HepG2 (cell line): ENCODE results near the gene POLRMT. TPM values are rescaled to one million over a fixed set of nuclear protein-coding genes. Genes with fewer than 3 reads are reported as not detected.
A peak's percentile ranks its signal among the peaks of the same experiment; 100 is the strongest.

Experiments
- ATAC-seq: fragments of 200-7000 bp; cut with Tn5 transposase; 3 replicates; pipeline ENCODE4 v1.9.1; 2020; ENCODE audit warnings: mild to moderate bottlenecking, moderate library complexity
- BruUV-seq: library from RNA; stranded (reverse); fragments of 400-500 nt; replicated peaks from 2 replicates; lab custom pipeline; 2021; lab: Mats Ljungman, UMichigan
- CTCF ChIA-PET: fragments of 300-600 bp; formaldehyde crosslinking; extraction: SDS; loops from one replicate; lab custom pipeline; 2021; ENCODE audit warnings: low total read pairs, inconsistent platforms, low intra/inter-chr PET ratio; lab: Yijun Ruan, JAX
- POLR2A ChIA-PET: fragments of 350-600 bp; sonication (Branson Sonifier 250); formaldehyde crosslinking; loops from one replicate; lab custom pipeline; 2020; ENCODE audit warnings: antibody characterized with exemption, inconsistent platforms; lab: Yijun Ruan, JAX
- DNase-seq: peaks from one replicate; pipeline ENCODE4 v3.0.0-alpha.2; 2015; ENCODE audit warnings: low spot score
- FAIRE-seq: peaks from 3 replicates; lab custom pipeline; 2011; peaks lifted over from hg19 to GRCh38; lab: Jason Lieb, UNC
- H2AFZ ChIP-seq: one replicate; pipeline ENCODE4 v1.6.1; 2011; ENCODE audit warnings: low read length, inconsistent platforms
- H3K27ac ChIP-seq: fragments of 300-600 bp; 3 replicates; pipeline ENCODE4 v1.8.0; 2011; ENCODE audit warnings: mixed run types, mild to moderate bottlenecking, mixed read lengths, low read length, inconsistent platforms; ENCODE audit not compliant: insufficient read depth; ENCODE audit errors: extremely low read length
- H3K27me3 ChIP-seq, 2 experiments: fragments of 200-600 bp in 1 of 2; 2 replicates in 1 of 2; 3 replicates in 1 of 2; pipeline versions ENCODE4 v1.6.0 to v1.8.0; 2011; ENCODE audit warnings: low read length in 2 of 2, mild to moderate bottlenecking in 2 of 2, moderate library complexity in 2 of 2, inconsistent platforms in 1 of 2; ENCODE audit not compliant: insufficient read depth in 2 of 2, control insufficient read depth in 1 of 2
- H3K36me3 ChIP-seq, 2 experiments: fragments of 200-600 bp in 1 of 2; replicated peaks in 1 of 2; 2 replicates in 1 of 2; 3 replicates in 1 of 2; pipeline versions ENCODE4 v1.5.1 to v1.8.0; 2011; ENCODE audit warnings: low read length in 2 of 2, inconsistent platforms in 1 of 2; ENCODE audit not compliant: insufficient read depth in 2 of 2, control insufficient read depth in 1 of 2
- H3K4me1 ChIP-seq: 2 replicates; pipeline ENCODE4 v1.5.1; 2012; ENCODE audit warnings: low read length, inconsistent platforms; ENCODE audit not compliant: insufficient read depth
- H3K4me2 ChIP-seq: 2 replicates; pipeline ENCODE4 v1.6.0; 2011; ENCODE audit warnings: low read depth, low read length, inconsistent platforms
- H3K4me3 ChIP-seq, 3 experiments: fragments of 200-600 bp in 1 of 3; sonication (generic), shearing (Covaris generic) in 1 of 3; replicated peaks in 1 of 3; 2 replicates each; pipeline ENCODE4 v1.5.1; 2011 to 2016; ENCODE audit warnings: low read length in 3 of 3, inconsistent platforms in 2 of 3, low read depth in 2 of 3, mild to moderate bottlenecking in 2 of 3, control low read depth in 1 of 3, mixed read lengths in 1 of 3; ENCODE audit not compliant: insufficient read depth in 1 of 3
- H3K79me2 ChIP-seq: one replicate; pipeline ENCODE4 v1.6.1; 2011; ENCODE audit warnings: low read length, inconsistent platforms; ENCODE audit not compliant: insufficient read depth
- H3K9ac ChIP-seq: 2 replicates; pipeline ENCODE4 v1.6.0; 2011; ENCODE audit warnings: mild to moderate bottlenecking, low read depth, low read length, inconsistent platforms; ENCODE audit not compliant: insufficient read depth
- H3K9me3 ChIP-seq: 2 replicates; pipeline ENCODE4 v1.5.1; 2012; ENCODE audit warnings: mild to moderate bottlenecking, low read length
- H4K20me1 ChIP-seq: 2 replicates; pipeline ENCODE4 v1.6.0; 2011; ENCODE audit warnings: inconsistent platforms, mild to moderate bottlenecking, low read length, moderate library complexity; ENCODE audit not compliant: insufficient read depth
- HNF1A ChIP-seq, 2 experiments: sonication (generic) in 1 of 2; formaldehyde crosslinking in 1 of 2; IDR thresholded peaks; 2 replicates each; pipeline versions ENCODE4 v1.4.0 to v1.6.1; 2016 to 2020; ENCODE audit warnings: borderline replicate concordance in 1 of 2, low read depth in 1 of 2, mild to moderate bottlenecking in 1 of 2, missing genetic modification reagents in 1 of 2
- KDM4B ChIP-seq: sonication (generic); formaldehyde crosslinking; IDR thresholded peaks from 2 replicates; pipeline ENCODE4 v1.4.0; 2020; ENCODE audit warnings: missing genetic modification reagents
- RXRA ChIP-seq: sonication (generic); formaldehyde crosslinking; IDR thresholded peaks from 2 replicates; pipeline ENCODE4 v1.5.1; 2020; ENCODE audit warnings: missing genetic modification reagents
- TEAD2 ChIP-seq: sonication (generic); formaldehyde crosslinking; IDR thresholded peaks from 2 replicates; pipeline ENCODE4 v1.9.0; 2021; ENCODE audit warnings: missing genetic modification reagents
- ZNF232 ChIP-seq: sonication (generic); formaldehyde crosslinking; IDR thresholded peaks from 2 replicates; pipeline ENCODE4 v1.4.0; 2020; ENCODE audit warnings: missing genetic modification reagents, borderline replicate concordance
- ZNF816 ChIP-seq: sonication (generic); formaldehyde crosslinking; IDR thresholded peaks from 2 replicates; pipeline ENCODE4 v1.8.0; 2022; ENCODE audit warnings: missing genetic modification reagents, mild to moderate bottlenecking, borderline replicate concordance
- ZNF878 ChIP-seq: sonication (generic); formaldehyde crosslinking; IDR thresholded peaks from 2 replicates; pipeline ENCODE4 v1.8.1; 2023; ENCODE audit warnings: mild to moderate bottlenecking, missing genetic modification reagents, moderate library complexity
- WGBS: methylation state at CpG from one replicate; pipeline ENCODE4 v1.1.6; 2017; ENCODE audit warnings: low lambda C conversion rate; 5-methylcytosine and 5-hydroxymethylcytosine counted together
- in situ Hi-C: cut with HindIII; loops from 2 replicates; pipeline ENCODE4 v1.10.0; 2017; ENCODE audit warnings: low pct_unique_long_range_greater_than_20kb; ENCODE audit not compliant: extremely low pct_ligation_motif_present
- intact Hi-C: fragments of 100-400 bp; cut with micrococcal nuclease; formaldehyde crosslinking; loops from one replicate; pipeline ENCODE4 v1.10.0; 2022; ENCODE audit not compliant: unreplicated experiment
- polyA plus RNA-seq, 8 experiments: library from polyadenylated mRNA; depleted of rRNA in 3 of 8; stranded (reverse) in 7 of 8; unstranded in 1 of 8; fragments of >200 nt; fragmentation: Illumina TruSeq in 4 of 8; extraction: Trizol in 4 of 8; gene quantifications; 2 replicates each; pipeline versions ENCODE4 v1.2.1 to v1.2.3, GENCODE V29; 2011 to 2016; ENCODE audit warnings: low read depth in 4 of 8, missing spikeins in 1 of 8, mixed read lengths in 1 of 8; ENCODE audit not compliant: insufficient read depth in 1 of 8
- total RNA-seq, 5 experiments: library from RNA; depleted of rRNA; stranded (reverse); fragments of >200 nt; fragmentation: Illumina TruSeq; extraction: Trizol; gene quantifications; 2 replicates each; pipeline ENCODE4 v1.2.3, GENCODE V29; 2016; ENCODE audit warnings: low read depth in 1 of 5
- TF ChIP-seq, protein P1 (sequence below): sonication (generic); formaldehyde crosslinking; IDR thresholded peaks from 2 replicates; pipeline ENCODE4 v1.4.0; 2020; ENCODE audit warnings: missing genetic modification reagents
- TF ChIP-seq, protein P2 (sequence below): sonication (generic); formaldehyde crosslinking; IDR thresholded peaks from 2 replicates; pipeline ENCODE4 v1.4.0; 2020; ENCODE audit warnings: missing genetic modification reagents, borderline replicate concordance

Gene POLRMT
- total and polyA plus RNA-seq, 2 of the 13 experiments (the other 11 are each of a cell fraction or from before 2014, with no cell fraction given) = 78.0 to 101 TPM

GRCh38 chr19:617551-618246 lies 15.6 kb downstream of the POLRMT start:
- in situ Hi-C loops (no loop called here), intact Hi-C loops (no loop called here)
- Histone ChIP-seq H3K4me3 (no peak overlapping the region), H2AFZ (no peak overlapping the region)
- no TSS peak for BruUV-seq
- TF ChIP-seq ZNF816 (CRISPR knock-in tag) (no peak), TEAD2 (CRISPR knock-in tag) (no peak), KDM4B (no peak), RXRA (CRISPR knock-in tag) (no peak), HNF1A (IDR thresholded peaks at IDR 0.05; ENCODE audit: low read depth) (no peak), HNF1A (CRISPR knock-in tag; IDR thresholded peaks at IDR 0.05; ENCODE audit: borderline replicate concordance) (no peak), ZNF232 (CRISPR knock-in tag) (no peak), ZNF878 (CRISPR knock-in tag) (no peak)
- TF ChIP-seq, protein P1, sequence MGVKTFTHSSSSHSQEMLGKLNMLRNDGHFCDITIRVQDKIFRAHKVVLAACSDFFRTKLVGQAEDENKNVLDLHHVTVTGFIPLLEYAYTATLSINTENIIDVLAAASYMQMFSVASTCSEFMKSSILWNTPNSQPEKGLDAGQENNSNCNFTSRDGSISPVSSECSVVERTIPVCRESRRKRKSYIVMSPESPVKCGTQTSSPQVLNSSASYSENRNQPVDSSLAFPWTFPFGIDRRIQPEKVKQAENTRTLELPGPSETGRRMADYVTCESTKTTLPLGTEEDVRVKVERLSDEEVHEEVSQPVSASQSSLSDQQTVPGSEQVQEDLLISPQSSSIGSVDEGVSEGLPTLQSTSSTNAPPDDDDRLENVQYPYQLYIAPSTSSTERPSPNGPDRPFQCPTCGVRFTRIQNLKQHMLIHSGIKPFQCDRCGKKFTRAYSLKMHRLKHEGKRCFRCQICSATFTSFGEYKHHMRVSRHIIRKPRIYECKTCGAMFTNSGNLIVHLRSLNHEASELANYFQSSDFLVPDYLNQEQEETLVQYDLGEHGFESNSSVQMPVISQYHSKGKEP (CRISPR knock-in tag) = no peak
- TF ChIP-seq, protein P2, sequence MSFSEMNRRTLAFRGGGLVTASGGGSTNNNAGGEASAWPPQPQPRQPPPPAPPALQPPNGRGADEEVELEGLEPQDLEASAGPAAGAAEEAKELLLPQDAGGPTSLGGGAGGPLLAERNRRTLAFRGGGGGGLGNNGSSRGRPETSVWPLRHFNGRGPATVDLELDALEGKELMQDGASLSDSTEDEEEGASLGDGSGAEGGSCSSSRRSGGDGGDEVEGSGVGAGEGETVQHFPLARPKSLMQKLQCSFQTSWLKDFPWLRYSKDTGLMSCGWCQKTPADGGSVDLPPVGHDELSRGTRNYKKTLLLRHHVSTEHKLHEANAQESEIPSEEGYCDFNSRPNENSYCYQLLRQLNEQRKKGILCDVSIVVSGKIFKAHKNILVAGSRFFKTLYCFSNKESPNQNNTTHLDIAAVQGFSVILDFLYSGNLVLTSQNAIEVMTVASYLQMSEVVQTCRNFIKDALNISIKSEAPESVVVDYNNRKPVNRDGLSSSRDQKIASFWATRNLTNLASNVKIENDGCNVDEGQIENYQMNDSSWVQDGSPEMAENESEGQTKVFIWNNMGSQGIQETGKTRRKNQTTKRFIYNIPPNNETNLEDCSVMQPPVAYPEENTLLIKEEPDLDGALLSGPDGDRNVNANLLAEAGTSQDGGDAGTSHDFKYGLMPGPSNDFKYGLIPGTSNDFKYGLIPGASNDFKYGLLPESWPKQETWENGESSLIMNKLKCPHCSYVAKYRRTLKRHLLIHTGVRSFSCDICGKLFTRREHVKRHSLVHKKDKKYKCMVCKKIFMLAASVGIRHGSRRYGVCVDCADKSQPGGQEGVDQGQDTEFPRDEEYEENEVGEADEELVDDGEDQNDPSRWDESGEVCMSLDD (CRISPR knock-in tag) = no peak
- TF ChIP-seq, all 625 proteins: peak for 0
- Histone ChIP-seq H3K27ac (no peak overlapping the region), H3K4me1 (no peaks in the 10 kb centered on the region), H3K36me3 (peaks cover 9 to 25% of the 10 kb centered on the region in 2 experiments; a peak in 4 of 5 replicates), H3K4me2 (no peak overlapping the region), H3K9ac (no peak overlapping the region), H3K9me3 (no peaks in the 10 kb centered on the region), H3K27me3 (no peaks in the 10 kb centered on the region), H3K79me2 (no peaks in the 10 kb centered on the region), H4K20me1 (no peaks in the 10 kb centered on the region)
- POLR2A ChIA-PET = interaction anchor here (0.6 kb wide), 1 partner anchor 101 kb away, joined by 3 read pairs; no protein-coding TSS in a partner anchor
- CTCF ChIA-PET = no interaction called here
- DNase-seq (no peak), FAIRE-seq (no peak), ATAC-seq (peak; percentile 8; the same call in 1 of the 3 replicates)
- WGBS = 97% methylated on average over 14 of the region's 29 CpGs
